Fibroblast of skin of abdomen (primary cell): Measurements from ENCODE around the gene FCER1A. TPM values are rescaled to one million over a fixed set of nuclear protein-coding genes. Genes with fewer than 3 reads are reported as not detected.
"Not testable (repeated sequence)": the region's sequence is repeated elsewhere in the genome, so short reads cannot be mapped to it uniquely, and the experiment has no call there.

ENCODE experiments used
- DNase-seq: peaks from one replicate; pipeline ENCODE4 v3.0.0-alpha.2; 2013
- polyA plus RNA-seq, 2 experiments: library from polyadenylated mRNA; unstranded; fragments of 120-200 nt; gene quantifications; one replicate each; pipeline ENCODE4 v1.2.1, GENCODE V29; 2013; ENCODE audit not compliant: insufficient read length in 2 of 2

FCER1A gene
- not detected for polyA plus RNA-seq (2013, experiment 1 of 2; ENCODE audit: insufficient read length)
- not detected for polyA plus RNA-seq (2013, experiment 2 of 2; ENCODE audit: insufficient read length)

DNA sequence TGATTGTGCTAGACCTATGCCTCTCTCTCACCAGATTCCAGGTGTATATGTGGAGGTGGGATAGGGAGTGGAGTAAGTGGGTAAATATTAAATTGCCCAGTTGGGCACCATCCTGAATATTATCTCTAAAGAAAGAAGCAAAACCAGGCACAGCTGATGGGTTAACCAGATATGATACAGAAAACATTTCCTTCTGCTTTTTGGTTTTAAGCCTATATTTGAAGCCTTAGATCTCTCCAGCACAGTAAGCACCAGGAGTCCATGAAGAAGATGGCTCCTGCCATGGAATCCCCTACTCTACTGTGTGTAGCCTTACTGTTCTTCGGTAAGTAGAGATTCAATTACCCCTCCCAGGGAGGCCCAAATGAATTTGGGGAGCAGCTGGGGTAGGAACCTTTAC is at the start of gene FCER1A:
FCER1A (plus strand) TSS at position 242 of the 400 bp plus-strand sequence; CDS start at position 271, 29 bp downstream.
- no peak for DNase-seq

GRCh38 chr1:159261311-159261710 is 40.8 kb upstream of the FCER1A start:
- no peak for DNase-seq

DNA sequence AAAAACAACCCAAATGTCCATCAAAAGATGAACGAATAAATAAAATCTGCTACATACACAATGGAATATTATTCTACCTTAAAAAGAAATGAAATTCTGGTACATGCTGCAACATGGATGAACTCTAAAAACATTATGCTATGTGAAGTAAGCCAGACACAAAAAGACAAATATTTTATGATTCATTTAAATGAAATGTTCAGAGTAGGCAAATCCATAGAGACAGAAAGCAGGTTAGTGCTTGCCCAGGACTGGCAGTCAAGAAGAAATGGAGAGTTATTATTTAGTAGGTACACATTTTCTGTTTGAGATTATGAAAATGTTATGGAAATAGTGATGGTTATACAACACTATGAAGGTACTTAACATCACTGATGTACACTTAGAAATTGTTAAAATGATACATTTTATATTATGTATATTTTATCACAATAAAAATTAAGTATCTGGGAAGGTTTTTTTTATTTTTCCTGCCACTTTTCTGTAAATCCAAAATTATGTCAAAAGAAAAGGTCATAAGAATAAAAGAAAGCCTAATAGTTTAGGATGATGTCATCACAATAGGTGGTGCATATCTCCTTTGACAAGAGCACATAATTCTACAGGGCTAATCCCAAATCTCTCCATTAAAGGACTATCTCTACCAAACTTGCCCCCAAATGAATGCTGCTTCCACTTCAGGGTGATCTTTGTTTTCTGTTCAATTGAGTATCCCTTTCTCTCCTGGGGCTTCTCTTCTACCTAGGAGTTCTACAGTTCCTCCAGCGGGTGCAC is 40.2 kb upstream of the FCER1A start:
- DNase-seq, result no peak

DNA sequence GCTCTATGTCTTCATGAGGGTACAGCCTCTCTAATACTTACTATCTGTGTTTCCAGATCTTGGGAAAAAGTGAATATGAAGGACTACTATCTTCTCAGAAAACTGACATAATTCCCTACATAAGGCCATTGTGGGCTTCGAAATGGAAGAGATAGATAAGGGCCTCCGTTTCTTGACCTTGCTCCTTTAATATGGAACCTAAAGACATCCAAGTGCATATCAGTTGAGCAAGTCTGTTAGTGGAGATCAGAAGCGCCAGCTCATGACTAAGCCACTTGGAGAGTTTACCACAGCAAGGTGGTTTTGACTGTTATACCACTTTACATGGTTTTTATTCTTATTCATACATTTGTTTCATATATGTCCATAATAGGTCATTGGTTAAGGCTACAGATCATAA is 35.3 kb upstream of the FCER1A start:
- DNase-seq, result no peak

DNA sequence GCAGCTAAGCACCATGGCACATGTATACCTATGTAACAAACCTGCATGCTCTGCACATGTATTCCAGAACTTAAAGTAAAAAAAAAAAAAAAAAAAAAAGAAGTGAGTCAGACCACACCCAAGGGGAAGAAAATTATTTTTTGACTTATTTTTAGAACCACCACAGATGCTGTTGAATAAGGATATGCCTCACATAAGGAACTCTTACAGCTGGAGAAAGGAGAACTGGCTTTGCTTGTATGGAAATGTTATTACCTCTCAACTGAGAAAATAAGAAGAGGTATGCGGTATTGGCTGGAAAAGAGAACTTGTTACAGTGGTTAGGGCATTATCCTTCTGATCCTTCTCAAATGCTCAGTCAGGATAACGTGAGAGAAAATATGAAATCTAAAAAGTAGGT is 27.5 kb upstream of the FCER1A start:
- DNase-seq, result no peak

GRCh38 chr1:159275891-159276290 is 26.2 kb upstream of the FCER1A start:
- no peak for DNase-seq

GRCh38 chr1:159279773-159280172 is 22.4 kb upstream of the FCER1A start:
- DNase-seq, result no peak

DNA sequence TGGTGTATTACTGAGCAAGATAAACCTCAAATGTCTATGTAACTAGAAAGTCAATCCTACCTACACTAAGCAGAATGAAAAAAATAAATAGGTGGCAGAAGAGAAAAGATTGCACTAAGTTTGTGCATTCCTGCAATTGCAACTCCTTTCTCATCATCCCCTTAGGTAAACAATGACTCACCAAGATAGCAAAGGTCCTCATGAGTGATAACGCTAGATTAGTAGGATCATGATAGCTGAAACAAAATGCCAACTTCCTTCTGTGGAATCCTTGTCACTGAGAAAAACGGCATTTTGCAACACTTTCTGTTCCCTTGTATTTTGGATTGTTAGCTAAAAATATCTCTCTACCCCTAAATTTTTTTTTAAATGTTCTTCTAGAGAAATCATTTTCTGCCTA is 20.0 kb upstream of the FCER1A start:
- no peak for DNase-seq

- DNase-seq, result no peak
These were observed 13.1 kb upstream of the FCER1A start for GRCh38 chr1:159289060-159289459.

DNA sequence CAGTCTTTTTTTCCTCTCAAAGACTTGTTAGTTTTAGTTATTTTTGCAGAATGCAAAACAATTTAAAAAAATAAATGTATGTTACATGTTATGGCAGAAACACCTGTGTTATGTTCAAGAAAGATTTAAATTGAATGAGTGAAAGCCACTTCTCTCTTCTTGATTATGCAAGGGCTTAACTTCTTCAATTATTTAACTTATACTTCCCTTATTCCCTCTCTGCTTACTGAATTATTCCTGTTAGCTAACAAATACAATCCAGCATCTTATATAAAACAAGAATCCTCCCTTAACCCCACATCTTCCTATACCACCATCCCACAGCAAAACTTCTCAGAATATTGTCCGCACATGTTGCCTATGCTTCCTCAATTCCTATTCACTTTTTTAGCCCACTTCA is 10.7 kb upstream of the FCER1A start:
- no peak for DNase-seq

GRCh38 chr1:159296706-159297375 is 5.3 kb upstream of the FCER1A start:
- DNase-seq, result no peak

GRCh38 chr1:159300146-159300545 is 2.0 kb upstream of the FCER1A start:
- DNase-seq, result no peak

- no peak for DNase-seq
These were observed 5.3 kb downstream of the FCER1A start for GRCh38 chr1:159307346-159308020.

GRCh38 chr1:159311679-159312078 is 9.5 kb downstream of the FCER1A start:
- DNase-seq, result no peak

GRCh38 chr1:159315381-159315780 is 13.2 kb downstream of the FCER1A start:
- no peak for DNase-seq

DNA sequence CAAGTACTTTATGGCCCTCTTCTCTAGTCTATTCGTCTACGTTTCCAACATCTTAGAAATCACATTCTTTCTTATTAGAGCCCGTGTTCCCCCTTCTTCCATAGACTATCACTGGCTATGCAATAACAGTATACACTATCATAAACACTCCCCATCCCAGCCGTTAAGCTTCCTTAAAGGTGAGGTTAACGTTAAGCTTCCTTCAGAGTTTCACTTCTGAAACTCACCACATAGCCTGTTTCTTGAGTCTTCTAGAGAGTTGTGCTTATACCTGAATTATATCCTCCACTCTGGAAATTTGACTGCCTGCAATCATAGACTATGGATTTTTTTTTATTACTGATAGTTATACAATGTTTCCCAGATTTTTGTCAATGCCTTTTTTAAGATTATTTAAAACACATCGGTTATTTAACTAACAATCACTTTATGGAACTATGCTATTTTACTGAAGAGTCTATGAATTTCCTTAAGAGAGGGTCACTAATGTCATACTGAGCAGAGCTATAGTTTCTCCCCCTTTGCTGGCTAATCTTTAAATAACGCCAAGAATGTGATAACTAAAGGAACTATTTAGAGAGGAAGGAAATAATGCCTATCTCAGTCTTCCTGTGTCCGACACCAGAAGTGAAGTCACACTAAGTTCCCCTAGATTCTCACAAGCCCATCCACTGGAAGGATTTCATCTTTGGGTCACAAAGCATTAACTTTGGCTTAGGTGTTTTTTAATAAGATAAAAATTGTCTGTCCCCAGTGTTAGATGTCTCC is 16.8 kb downstream of the FCER1A start:
- no peak for DNase-seq

DNA sequence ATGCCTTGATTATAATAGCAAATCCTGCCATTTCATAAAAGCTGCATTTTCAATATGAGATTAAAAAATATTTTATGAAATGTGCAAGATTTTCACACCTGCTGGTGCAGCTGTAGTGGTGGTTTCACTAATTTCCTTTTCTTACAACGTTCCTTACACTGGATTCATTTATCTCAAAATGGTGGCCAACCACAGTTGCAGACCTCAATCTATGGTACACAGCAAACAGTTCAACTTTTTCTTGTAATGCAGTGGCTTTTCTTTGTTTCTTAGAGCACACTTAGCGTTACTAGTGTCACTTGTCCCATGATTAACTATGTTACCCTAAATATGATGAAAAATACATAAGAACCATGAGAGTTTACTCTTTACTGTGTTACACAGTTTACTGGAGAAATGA is 32.7 kb downstream of the FCER1A start:
- no peak for DNase-seq

DNA sequence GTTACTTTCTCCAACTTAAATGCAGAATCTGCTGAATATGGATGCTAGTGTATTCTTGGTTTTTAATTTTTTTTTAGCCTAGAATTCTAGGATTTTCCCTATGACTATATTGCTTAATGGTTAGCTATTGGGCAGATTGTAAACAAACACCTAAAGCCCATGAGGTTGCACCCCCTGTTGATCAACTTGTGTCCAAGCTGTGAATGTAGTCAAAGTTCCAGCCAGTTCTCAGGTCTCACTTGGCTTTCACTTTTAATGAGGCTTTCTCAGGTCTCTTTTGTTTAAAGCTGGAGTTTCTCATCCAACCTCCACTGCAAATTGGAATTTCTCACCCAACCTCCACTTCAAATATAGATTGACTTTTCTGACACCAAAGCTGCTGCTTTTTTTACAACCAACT is 35.9 kb downstream of the FCER1A start:
- no peak for DNase-seq

DNA sequence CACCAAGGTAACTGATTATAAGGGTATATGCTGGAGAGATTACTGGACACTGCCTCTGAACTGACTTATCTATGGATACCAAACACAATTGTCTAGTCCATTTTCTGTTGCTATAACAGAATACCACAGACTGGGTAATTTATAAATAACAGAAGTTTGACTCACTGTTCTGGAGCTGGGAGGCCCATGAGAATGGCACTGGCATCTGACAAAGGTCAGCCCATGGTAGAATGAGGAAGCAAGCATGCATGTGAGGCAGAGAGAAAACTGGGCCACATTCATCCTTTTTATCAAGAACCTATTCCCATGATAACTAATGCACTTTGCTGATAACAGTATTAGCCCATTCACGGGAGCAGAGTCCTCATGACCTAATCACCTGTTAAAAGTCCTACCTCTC is 37.4 kb downstream of the FCER1A start:
- DNase-seq, result no peak

DNA sequence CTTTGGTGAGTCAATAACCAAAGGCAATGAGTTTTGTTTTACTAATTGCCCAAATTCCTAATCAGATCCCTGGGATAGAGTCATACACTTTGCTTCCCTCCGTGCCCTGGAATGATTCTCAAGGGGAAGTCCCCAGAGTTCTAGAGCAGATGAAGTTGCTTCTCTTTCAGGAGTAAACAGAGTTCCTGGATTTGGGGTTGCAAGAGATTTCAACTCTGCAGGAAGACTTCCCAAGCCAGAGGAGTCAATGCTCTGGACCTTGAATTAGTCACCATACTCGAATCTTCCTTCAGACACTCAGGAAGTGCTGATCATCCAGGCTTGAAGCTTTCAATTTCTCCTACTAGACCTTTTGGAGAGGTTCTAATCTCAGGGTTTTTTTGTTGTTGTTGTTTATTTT is 39.6 kb downstream of the FCER1A start:
- DNase-seq, result no peak

DNA sequence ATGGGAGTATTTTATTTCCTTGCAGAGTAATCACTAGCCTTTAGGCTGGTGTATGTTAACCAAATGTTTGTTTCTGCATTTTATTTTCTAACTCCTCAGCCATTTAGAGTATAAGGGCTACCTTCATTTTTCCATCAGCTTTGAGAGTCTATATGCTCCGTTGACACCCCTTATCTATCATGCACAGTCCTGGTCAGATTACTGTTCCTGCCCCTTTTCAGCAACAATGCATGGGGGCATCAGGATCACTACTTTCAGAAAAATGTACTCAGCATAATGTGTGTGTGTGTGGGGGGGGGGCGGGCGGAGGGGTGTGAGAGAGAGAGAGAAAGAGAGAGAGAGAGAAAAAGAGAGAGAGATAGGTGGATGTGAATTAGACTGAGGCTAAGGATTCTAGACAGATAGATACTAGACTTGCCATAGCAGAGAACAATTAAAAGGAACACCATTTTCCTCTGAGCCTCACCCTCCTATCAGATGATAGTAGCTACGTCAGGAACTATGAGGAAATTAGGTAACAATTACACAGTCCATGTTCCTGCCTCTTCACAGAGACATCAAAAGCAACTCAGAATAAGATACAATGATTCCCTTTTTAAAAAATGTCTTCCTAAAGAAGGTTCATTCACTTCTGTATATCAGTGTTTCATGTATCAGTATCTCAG is 40.8 kb downstream of the FCER1A start:
- no peak for DNase-seq

DNA sequence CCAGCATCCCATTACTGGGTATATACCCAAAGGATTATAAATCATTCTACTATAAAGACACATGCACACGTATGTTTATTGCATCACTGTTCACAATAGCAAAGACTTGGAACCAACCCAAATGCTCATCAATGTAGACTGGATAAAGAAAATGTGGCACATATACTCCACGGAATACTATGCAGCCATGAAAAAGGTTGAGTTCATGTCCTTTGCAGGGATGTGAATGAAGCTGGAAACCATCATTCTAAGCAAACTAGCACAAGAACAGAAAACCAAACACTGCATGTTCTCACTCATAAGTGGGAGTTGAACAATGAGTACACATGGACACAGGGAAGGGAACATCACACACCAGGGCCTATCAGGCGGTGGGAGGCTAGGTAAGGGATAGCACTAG is 47.2 kb downstream of the FCER1A start:
- DNase-seq, result not testable (repeated sequence)
